K562 (cell line): Measurements from ENCODE around the gene CASP6. TPM values are rescaled to one million over a fixed set of nuclear protein-coding genes. Genes with fewer than 3 reads are reported as not detected.
A peak's percentile ranks its signal among the peaks of the same experiment; 100 is the strongest.

Source experiments
- ATAC-seq: fragments of 200-7000 bp; cut with Tn5 transposase; 3 replicates; pipeline ENCODE4 v1.9.1; 2020; ENCODE audit warnings: moderate library complexity
- BruUV-seq: library from RNA; stranded (reverse); fragments of 400-500 nt; replicated peaks from 2 replicates; lab custom pipeline; 2021; lab: Mats Ljungman, UMichigan
- CTCF ChIA-PET: fragments of 300-600 bp; formaldehyde crosslinking; extraction: SDS; loops from one replicate; lab custom pipeline; 2021; ENCODE audit warnings: low intra/inter-chr PET ratio; lab: Yijun Ruan, JAX
- POLR2A ChIA-PET: fragments of 300-600, 350-650 bp; sonication (Branson Sonifier 250); formaldehyde crosslinking; extraction: SDS; loops from one replicate; lab custom pipeline; 2021; ENCODE audit warnings: antibody characterized with exemption, inconsistent platforms; lab: Yijun Ruan, JAX
- DNase-seq, 4 experiments: peaks; one replicate each; pipeline versions ENCODE4 v3.0.0 to v3.0.0-alpha.2; 2011 to 2018; ENCODE audit warnings: low spot score in 3 of 4, mixed read lengths in 3 of 4; ENCODE audit errors: extremely low read depth in 1 of 4
- FAIRE-seq: peaks from 2 replicates; lab custom pipeline; 2011; peaks lifted over from hg19 to GRCh38; lab: Jason Lieb, UNC
- H2AFZ ChIP-seq: 2 replicates; pipeline ENCODE4 v1.6.0; 2011; ENCODE audit warnings: low read depth, low read length, control low read depth, inconsistent platforms
- H3K27ac ChIP-seq: fragments of 200-600 bp; 3 replicates; pipeline ENCODE4 v1.8.0; 2011; ENCODE audit warnings: low read depth, mild to moderate bottlenecking, control low read depth, inconsistent platforms, low read length, moderate library complexity, mixed read lengths; ENCODE audit errors: extremely low read depth
- H3K27me3 ChIP-seq, 2 experiments: fragments of 300-600 bp in 1 of 2; 2 replicates in 1 of 2; 3 replicates in 1 of 2; pipeline versions ENCODE4 v1.6.0 to v1.8.0; 2011; ENCODE audit warnings: inconsistent platforms in 2 of 2, low read length in 2 of 2, mild to moderate bottlenecking in 1 of 2, mixed read lengths in 1 of 2, moderate library complexity in 1 of 2; ENCODE audit not compliant: control insufficient read depth in 2 of 2, insufficient read depth in 2 of 2
- H3K36me3 ChIP-seq: fragments of 300-600 bp; 3 replicates; pipeline ENCODE4 v1.8.0; 2011; ENCODE audit warnings: mild to moderate bottlenecking, low read length, inconsistent platforms; ENCODE audit not compliant: control insufficient read depth, insufficient read depth
- H3K4me1 ChIP-seq, 2 experiments: fragments of 200-600 bp in 1 of 2; replicated peaks in 1 of 2; 2 replicates in 1 of 2; 3 replicates in 1 of 2; pipeline versions ENCODE4 v1.5.1 to v1.8.0; 2011; ENCODE audit warnings: inconsistent platforms in 2 of 2, low read length in 2 of 2, mild to moderate bottlenecking in 1 of 2, mixed read lengths in 1 of 2, moderate library complexity in 1 of 2; ENCODE audit not compliant: control insufficient read depth in 2 of 2, insufficient read depth in 2 of 2
- H3K4me2 ChIP-seq: 2 replicates; pipeline ENCODE4 v1.6.1; 2011; ENCODE audit warnings: low read length, control low read depth, inconsistent platforms, mixed read lengths; ENCODE audit not compliant: insufficient read depth
- H3K4me3 ChIP-seq: fragments of 200-600 bp; sonication (generic), shearing (Covaris generic); 2 replicates; pipeline ENCODE4 v1.5.1; 2016; ENCODE audit warnings: control low read depth, inconsistent platforms
- H3K79me2 ChIP-seq: fragments of 200-600 bp; 3 replicates; pipeline ENCODE4 v1.8.0; 2011; ENCODE audit warnings: low read length, inconsistent platforms; ENCODE audit not compliant: control insufficient read depth, insufficient read depth
- H3K9ac ChIP-seq, 2 experiments: 2 replicates each; pipeline versions ENCODE4 v1.6.0 to v1.6.1; 2011; ENCODE audit warnings: low read depth in 2 of 2, low read length in 2 of 2, control low read depth in 1 of 2, inconsistent platforms in 1 of 2, mild to moderate bottlenecking in 1 of 2, mixed read lengths in 1 of 2; ENCODE audit not compliant: insufficient read depth in 1 of 2
- H3K9me1 ChIP-seq: one replicate; pipeline ENCODE4 v1.6.0; 2011; ENCODE audit warnings: inconsistent platforms, mild to moderate bottlenecking, low read length, moderate library complexity; ENCODE audit not compliant: control insufficient read depth, insufficient read depth
- H3K9me3 ChIP-seq: replicated peaks from 2 replicates; pipeline ENCODE4 v1.5.1; 2011; ENCODE audit warnings: low read depth, low read length, inconsistent platforms; ENCODE audit not compliant: control insufficient read depth, insufficient read depth
- H4K20me1 ChIP-seq: replicated peaks from 2 replicates; pipeline ENCODE4 v1.6.1; 2011; ENCODE audit warnings: low read length, inconsistent platforms, mixed read lengths; ENCODE audit not compliant: control insufficient read depth, insufficient read depth
- ARID1B ChIP-seq: fragments of 450-650 bp; IDR thresholded peaks from 2 replicates; pipeline ENCODE4 v1.6.1; 2016; ENCODE audit warnings: antibody characterized with exemption, mild to moderate bottlenecking, inconsistent platforms
- CBFA2T3 ChIP-seq: fragments of 450-650 bp; IDR thresholded peaks from 2 replicates; pipeline ENCODE4 v1.6.1; 2017
- DPF2 ChIP-seq: fragments of 450-650 bp; IDR thresholded peaks from 2 replicates; pipeline ENCODE4 v1.6.1; 2016
- ELF4 ChIP-seq: fragments of 450-650 bp; formaldehyde crosslinking; IDR thresholded peaks from 2 replicates; pipeline ENCODE4 v1.4.0; 2022; ENCODE audit warnings: missing genetic modification characterization
- FOSL1 ChIP-seq: fragments of 200-800 bp; sonication (Bioruptor generic); conservative IDR thresholded peaks from 2 replicates; pipeline ENCODE4 v1.6.1; 2016; ENCODE audit warnings: missing genetic modification characterization, missing compliant biosample characterization
- MTA2 ChIP-seq: fragments of 450-650 bp; IDR thresholded peaks from 2 replicates; pipeline ENCODE4 v1.6.1; 2016; ENCODE audit warnings: low read depth
- TAL1 ChIP-seq: fragments of 450-650 bp; IDR thresholded peaks from 2 replicates; pipeline ENCODE4 v1.6.1; 2016; ENCODE audit warnings: mild to moderate bottlenecking
- TCF3 ChIP-seq: sonication (generic); formaldehyde crosslinking; IDR thresholded peaks from 2 replicates; pipeline ENCODE4 v1.4.0; 2020; ENCODE audit warnings: mild to moderate bottlenecking, missing genetic modification reagents
- WGBS: fragments of 100-300 bp; shearing (Covaris generic); methylation state at CpG from one replicate; pipeline ENCODE4 v1.1.6; 2016; ENCODE audit warnings: low coverage, mixed read lengths; ENCODE audit not compliant: insufficient coverage; ENCODE audit errors: missing lambda C conversion rate; 5-methylcytosine and 5-hydroxymethylcytosine counted together
- in situ Hi-C: fragments of 300-500 bp; cut with MboI; formaldehyde crosslinking; loops from 4 replicates; pipeline ENCODE4 v1.15.0; 2018; ENCODE audit warnings: inconsistent platforms, mixed read lengths
- intact Hi-C: fragments of 100-400 bp; cut with micrococcal nuclease; formaldehyde crosslinking; loops from 2 replicates; pipeline ENCODE4 v1.14.2; 2022
- polyA plus RNA-seq, 8 experiments: library from polyadenylated mRNA; depleted of rRNA in 4 of 8; stranded (reverse) in 5 of 8; unstranded in 3 of 8; fragments of >200 nt; fragmentation: Nextera tagmentation in 2 of 8; fragmentation: Illumina TruSeq in 1 of 8; extraction: Ambion mirVana in 2 of 8; extraction: Trizol in 1 of 8; gene quantifications; 2 replicates each; pipeline versions ENCODE4 v1.2.1 to v1.2.3, GENCODE V29; 2011 to 2014; ENCODE audit warnings: inconsistent platforms in 1 of 8, missing spikeins in 1 of 8
- total RNA-seq, 7 experiments: library from RNA; depleted of rRNA in 6 of 7; stranded (reverse); fragments of >200 nt in 6 of 7; fragmentation: Illumina TruSeq in 2 of 7; extraction: Trizol in 2 of 7; gene quantifications; 2 replicates each; pipeline versions ENCODE4 v1.2.1 to v1.2.3, GENCODE V29; 2011 to 2021; ENCODE audit warnings: low replicate concordance in 1 of 7
- TF ChIP-seq, protein P1 (sequence below): IDR thresholded peaks from 3 replicates; pipeline ENCODE4 v1.6.1; 2011; ENCODE audit warnings: borderline replicate concordance, mild to moderate bottlenecking; ENCODE audit not compliant: insufficient read length, insufficient read depth

Gene CASP6
- total and polyA plus RNA-seq, 9 of the 15 experiments (the other 6 are each of a cell fraction or from before 2014, with no cell fraction given) = 20.8 to 72.7 (median 39.1) TPM

DNA sequence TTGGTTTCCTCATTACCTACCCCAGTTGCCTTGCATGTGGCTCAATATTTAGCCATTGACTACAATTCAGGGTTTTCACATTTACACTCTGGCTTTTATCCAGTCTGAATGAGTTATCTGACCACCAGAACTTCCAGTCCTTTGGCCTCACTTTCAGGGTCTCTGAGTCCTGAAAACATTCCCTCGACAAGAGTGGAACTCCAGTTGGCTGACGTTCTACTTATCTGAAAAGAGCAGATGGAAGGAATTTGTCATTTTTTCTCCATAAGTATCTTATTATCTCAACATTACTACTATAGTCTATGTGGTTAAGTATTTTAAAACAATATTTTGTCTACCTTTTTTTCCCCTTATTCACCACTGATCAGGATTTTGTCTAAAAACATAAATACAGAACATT is 5.2 kb upstream of the CASP6 start:
- DNase-seq (peak in 1 of 4 experiments; percentile 49), FAIRE-seq (no peak), ATAC-seq (no peak; the same call in 1 of the 3 replicates)
- no peak overlapping the region for H2AFZ ChIP-seq
- peak overlapping the region; percentile 9; the same call in 1 of the 2 replicates for H3K4me2 ChIP-seq
- in situ Hi-C loops = no loop called here
- H3K9ac ChIP-seq = 0 out of 4 replicates have a peak overlapping the region, but pooled peaks of 1 of the 2 experiments have one; percentile 7
- H3K4me3 ChIP-seq = no peak overlapping the region
- WGBS = 0% methylated on average over 2 of the region's 2 CpGs
- TF ChIP-seq, protein P1, sequence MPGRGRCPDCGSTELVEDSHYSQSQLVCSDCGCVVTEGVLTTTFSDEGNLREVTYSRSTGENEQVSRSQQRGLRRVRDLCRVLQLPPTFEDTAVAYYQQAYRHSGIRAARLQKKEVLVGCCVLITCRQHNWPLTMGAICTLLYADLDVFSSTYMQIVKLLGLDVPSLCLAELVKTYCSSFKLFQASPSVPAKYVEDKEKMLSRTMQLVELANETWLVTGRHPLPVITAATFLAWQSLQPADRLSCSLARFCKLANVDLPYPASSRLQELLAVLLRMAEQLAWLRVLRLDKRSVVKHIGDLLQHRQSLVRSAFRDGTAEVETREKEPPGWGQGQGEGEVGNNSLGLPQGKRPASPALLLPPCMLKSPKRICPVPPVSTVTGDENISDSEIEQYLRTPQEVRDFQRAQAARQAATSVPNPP = no peak
- TF ChIP-seq ELF4 (CRISPR knock-in tag) (no peak), ARID1B (peak; percentile 68), MTA2 (0 out of 2 replicates have a peak, but pooled peaks have one; percentile 11), TCF3 (CRISPR knock-in tag) (peak; percentile 63), TAL1 (peak; percentile 38), FOSL1 (tag) (peak; percentile 17; the same call in 1 of the 2 replicates), CBFA2T3 (peak; percentile 34), DPF2 (no peak; the same call in 1 of the 2 replicates)
- CTCF ChIA-PET = interaction anchor here (0.6 kb wide), 1 partner anchor 95 kb away, joined by 3 read pairs; no protein-coding TSS in a partner anchor
- peaks cover 5 to 18% of the 10 kb centered on the region in 2 experiments; a peak in 4 of 5 replicates for H3K4me1 ChIP-seq
- intact Hi-C loops = loop anchor here (10.0 kb wide), 1 partner anchor 266 kb away; no protein-coding TSS in a partner anchor
- H3K36me3 ChIP-seq = peaks cover 54% of the 10 kb centered on the region
- no peaks in the 10 kb centered on the region for H3K9me3 ChIP-seq
- peak overlapping the region; percentile 35; the same call in 1 of the 3 replicates for H3K27ac ChIP-seq
- H3K27me3 ChIP-seq = no peaks in the 10 kb centered on the region
- H3K79me2 ChIP-seq = no peaks in the 10 kb centered on the region
- H3K9me1 ChIP-seq = no peaks in the 10 kb centered on the region
- BruUV-seq = no TSS peak
- POLR2A ChIA-PET = no interaction called here
- no peaks in the 10 kb centered on the region for H4K20me1 ChIP-seq
